ENCODE measurements around the gene DNAL4.

The DNAL4 gene

GRCh38 chr22:38831166-38831945 is 37.4 kb upstream of the DNAL4 start:
- no peak overlapping the region for H3K4me3 Mint-ChIP-seq
- H3K27ac Mint-ChIP-seq, result no peak overlapping the region
- no peaks in the 10 kb centered on the region for H3K9me3 Mint-ChIP-seq
- no peaks in the 10 kb centered on the region for H3K27me3 Mint-ChIP-seq
- ATAC-seq, result no peak
- no peak for DNase-seq
- H3K4me1 Mint-ChIP-seq, result no peaks in the 10 kb centered on the region
- H3K36me3 Mint-ChIP-seq (ENCODE audit: low read depth), result no peaks in the 10 kb centered on the region

DNA sequence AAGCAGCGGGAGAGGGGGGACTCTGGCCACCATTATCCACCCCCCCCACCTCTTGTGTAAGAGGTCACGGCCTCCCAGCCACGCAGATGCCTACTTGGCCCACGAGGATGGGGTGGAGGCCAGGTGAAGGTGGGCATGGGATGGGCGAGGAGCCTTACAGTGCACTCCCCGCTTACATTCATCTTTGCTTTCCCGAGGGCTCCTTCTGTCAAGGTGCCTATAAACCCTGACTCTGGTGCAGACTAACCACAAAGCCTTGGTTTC is 36.8 kb upstream of the DNAL4 start:
- Mint-ChIP-seq H3K4me3 (no peak overlapping the region), H3K9me3 (no peaks in the 10 kb centered on the region), H3K27ac (no peak overlapping the region), H3K36me3 (ENCODE audit: low read depth) (no peaks in the 10 kb centered on the region), H3K4me1 (no peaks in the 10 kb centered on the region), H3K27me3 (no peaks in the 10 kb centered on the region)
- no peak for ATAC-seq
- DNase-seq, result no peak

- no peaks in the 10 kb centered on the region for H3K36me3 Mint-ChIP-seq (ENCODE audit: low read depth)
- H3K4me3 Mint-ChIP-seq, result no peak overlapping the region
- no peak for DNase-seq
- ATAC-seq, result no peak
- H3K27ac Mint-ChIP-seq, result no peak overlapping the region
- no peaks in the 10 kb centered on the region for H3K4me1 Mint-ChIP-seq
- H3K9me3 Mint-ChIP-seq, result no peaks in the 10 kb centered on the region
- H3K27me3 Mint-ChIP-seq, result no peaks in the 10 kb centered on the region
Measured at GRCh38 chr22:38830026-38830844, 36.3 kb upstream of the DNAL4 start.

DNA sequence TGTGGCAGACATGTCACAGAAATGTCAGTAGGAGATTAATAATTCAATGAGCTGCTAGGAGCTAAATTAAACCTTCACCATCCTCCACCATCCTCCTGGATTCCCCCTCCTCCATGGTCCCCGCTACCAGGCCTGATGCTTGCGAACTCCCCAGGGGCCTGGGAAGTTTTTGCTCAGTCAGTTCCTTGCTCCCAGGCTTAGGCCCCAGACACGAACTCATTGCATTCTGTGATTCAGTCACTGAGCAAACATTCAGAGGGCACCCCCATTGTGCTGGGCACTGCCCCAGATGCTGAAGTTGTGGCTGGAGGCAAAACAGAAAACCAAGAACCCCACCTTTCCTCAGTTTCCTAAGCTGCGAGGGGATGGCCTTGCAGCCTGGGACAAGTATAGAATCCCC is 35.5 kb upstream of the DNAL4 start:
- DNase-seq, result no peak
- H3K27ac Mint-ChIP-seq, result no peak overlapping the region
- no peaks in the 10 kb centered on the region for H3K36me3 Mint-ChIP-seq (ENCODE audit: low read depth)
- H3K9me3 Mint-ChIP-seq, result no peaks in the 10 kb centered on the region
- no peaks in the 10 kb centered on the region for H3K4me1 Mint-ChIP-seq
- H3K4me3 Mint-ChIP-seq, result no peak overlapping the region
- no peaks in the 10 kb centered on the region for H3K27me3 Mint-ChIP-seq
- no peak for ATAC-seq

DNA sequence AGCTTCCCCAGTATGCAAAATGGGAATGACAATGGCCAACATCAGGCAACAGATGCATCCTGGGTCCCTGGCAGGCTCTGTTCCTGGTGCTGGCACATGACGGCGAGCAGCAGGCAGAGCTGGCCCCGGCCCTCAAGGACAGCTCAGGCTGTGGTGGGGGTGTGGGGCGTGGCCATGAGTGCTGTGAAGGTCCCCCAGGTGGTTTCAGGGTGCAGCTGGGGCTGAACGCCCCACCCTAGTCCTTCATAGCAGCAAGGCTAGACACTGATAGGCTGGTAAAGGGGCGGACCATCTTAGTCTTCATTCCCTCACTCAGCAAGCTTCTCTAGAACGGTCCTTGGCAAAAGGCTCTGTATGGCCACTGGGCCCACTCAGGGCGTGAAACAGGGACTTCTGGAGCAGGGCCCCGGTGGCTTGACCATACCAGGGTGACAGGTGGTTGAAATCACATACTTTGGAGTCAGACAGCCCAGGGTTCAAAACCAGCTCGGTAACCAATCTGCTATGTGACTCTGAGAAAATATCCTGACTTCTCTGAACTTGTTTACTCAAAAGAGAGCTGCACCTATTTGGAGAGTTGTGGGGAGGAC is 34.8 kb upstream of the DNAL4 start:
- Mint-ChIP-seq H3K4me1 (no peaks in the 10 kb centered on the region), H3K27me3 (no peaks in the 10 kb centered on the region), H3K36me3 (ENCODE audit: low read depth) (no peaks in the 10 kb centered on the region), H3K9me3 (no peaks in the 10 kb centered on the region), H3K27ac (no peak overlapping the region), H3K4me3 (no peak overlapping the region)
- DNase-seq, result no peak
- ATAC-seq, result no peak

GRCh38 chr22:38828191-38828590 is 34.2 kb upstream of the DNAL4 start:
- H3K4me3 Mint-ChIP-seq, result no peak overlapping the region
- no peak for DNase-seq
- H3K4me1 Mint-ChIP-seq, result no peaks in the 10 kb centered on the region
- H3K36me3 Mint-ChIP-seq (ENCODE audit: low read depth), result no peaks in the 10 kb centered on the region
- H3K27me3 Mint-ChIP-seq, result no peaks in the 10 kb centered on the region
- H3K27ac Mint-ChIP-seq, result no peak overlapping the region
- no peaks in the 10 kb centered on the region for H3K9me3 Mint-ChIP-seq
- no peak for ATAC-seq

GRCh38 chr22:38827510-38827909 is 33.6 kb upstream of the DNAL4 start:
- Mint-ChIP-seq H3K36me3 (ENCODE audit: low read depth) (no peaks in the 10 kb centered on the region), H3K27ac (no peak overlapping the region), H3K4me3 (no peak overlapping the region), H3K27me3 (no peaks in the 10 kb centered on the region), H3K4me1 (no peaks in the 10 kb centered on the region), H3K9me3 (no peaks in the 10 kb centered on the region)
- DNase-seq, result no peak
- no peak for ATAC-seq

DNA sequence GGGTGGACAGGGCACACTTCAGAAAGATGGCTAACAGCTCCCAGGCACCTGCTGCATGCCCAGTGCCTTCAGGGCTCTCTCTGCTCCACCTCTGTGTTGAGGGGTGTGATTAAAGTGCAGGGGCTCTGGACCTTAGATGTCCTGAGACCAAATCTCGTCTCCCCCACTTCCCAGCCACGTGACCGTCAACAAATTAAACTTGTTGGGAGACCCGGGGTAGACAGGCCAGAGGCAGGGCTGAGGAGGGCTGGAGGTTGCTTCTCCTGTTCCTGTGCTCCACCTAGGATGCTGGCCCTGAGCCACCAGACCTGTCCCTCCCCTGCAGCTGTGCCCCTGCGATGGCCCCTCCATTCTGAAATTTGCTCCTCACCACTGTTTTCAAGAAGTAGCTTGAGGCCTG is 32.9 kb upstream of the DNAL4 start:
- Mint-ChIP-seq H3K4me1 (no peaks in the 10 kb centered on the region), H3K27ac (no peak overlapping the region), H3K27me3 (no peaks in the 10 kb centered on the region), H3K36me3 (ENCODE audit: low read depth) (no peaks in the 10 kb centered on the region), H3K4me3 (no peak overlapping the region), H3K9me3 (no peaks in the 10 kb centered on the region)
- DNase-seq (no peak), ATAC-seq (no peak)

- no peaks in the 10 kb centered on the region for H3K9me3 Mint-ChIP-seq
Measured at GRCh38 chr22:38826386-38826785, 32.4 kb upstream of the DNAL4 start.

DNA sequence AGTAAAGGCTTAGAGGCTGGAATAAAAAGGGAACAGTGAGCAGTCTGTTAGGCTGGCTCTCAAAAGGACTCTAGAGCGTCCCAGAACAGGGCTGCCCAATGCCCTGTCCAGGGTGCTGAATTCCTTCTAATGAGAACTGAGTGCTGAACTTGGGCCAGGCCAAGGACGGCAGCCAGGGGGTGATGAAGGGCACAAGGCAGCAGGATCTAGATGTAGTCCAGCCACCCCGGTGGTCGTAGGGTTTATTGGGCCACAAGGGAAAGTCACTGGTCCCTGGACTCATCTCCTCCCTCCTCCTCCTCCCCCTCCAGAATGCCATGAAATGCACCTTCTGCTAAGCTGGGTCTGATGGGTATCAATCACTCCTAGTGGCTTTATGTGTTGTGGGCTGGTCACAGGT is 30.6 kb upstream of the DNAL4 start:
- no peaks in the 10 kb centered on the region for H3K27me3 Mint-ChIP-seq
- H3K4me1 Mint-ChIP-seq, result no peaks in the 10 kb centered on the region

More at GRCh38 chr22:38826386-38826785, 32.4 kb upstream of the DNAL4 start:
- H3K4me3 Mint-ChIP-seq, result no peak overlapping the region
- no peaks in the 10 kb centered on the region for H3K4me1 Mint-ChIP-seq
- no peaks in the 10 kb centered on the region for H3K27me3 Mint-ChIP-seq
- H3K36me3 Mint-ChIP-seq (ENCODE audit: low read depth), result no peaks in the 10 kb centered on the region
- H3K27ac Mint-ChIP-seq, result no peak overlapping the region
- no peak for ATAC-seq
- DNase-seq, result no peak

DNA sequence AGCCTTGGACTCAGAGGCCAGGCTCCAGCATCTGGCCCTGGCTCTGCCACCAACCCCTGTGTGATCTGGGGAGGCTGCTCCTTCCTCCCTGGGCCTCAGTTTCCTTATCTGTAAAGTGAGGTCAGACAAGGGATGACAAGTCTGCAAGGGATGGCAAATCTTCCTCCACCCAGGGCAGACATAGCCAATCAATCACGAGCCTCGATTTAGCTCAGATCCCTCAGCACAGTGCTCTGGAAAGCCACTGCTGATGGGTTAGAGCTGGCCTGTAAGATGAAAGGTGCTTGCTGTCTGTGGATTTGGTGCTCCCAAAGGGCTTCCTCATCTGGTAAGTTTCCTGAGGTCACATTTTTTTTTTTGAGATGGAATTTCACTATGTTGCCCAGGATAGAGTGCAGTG is 29.7 kb upstream of the DNAL4 start:
- ATAC-seq (no peak), DNase-seq (no peak)
- H3K4me1 Mint-ChIP-seq, result no peaks in the 10 kb centered on the region
- no peak overlapping the region for H3K27ac Mint-ChIP-seq
- no peaks in the 10 kb centered on the region for H3K9me3 Mint-ChIP-seq
- no peak overlapping the region for H3K4me3 Mint-ChIP-seq
- H3K36me3 Mint-ChIP-seq (ENCODE audit: low read depth), result no peaks in the 10 kb centered on the region
- H3K27me3 Mint-ChIP-seq, result no peaks in the 10 kb centered on the region

More for the DNA sequence above, 30.6 kb upstream of the DNAL4 start:
- DNase-seq (peak; percentile 43), ATAC-seq (no peak)
- Mint-ChIP-seq H3K4me3 (no peak overlapping the region), H3K27ac (no peak overlapping the region), H3K36me3 (ENCODE audit: low read depth) (no peaks in the 10 kb centered on the region), H3K9me3 (no peaks in the 10 kb centered on the region)

DNA sequence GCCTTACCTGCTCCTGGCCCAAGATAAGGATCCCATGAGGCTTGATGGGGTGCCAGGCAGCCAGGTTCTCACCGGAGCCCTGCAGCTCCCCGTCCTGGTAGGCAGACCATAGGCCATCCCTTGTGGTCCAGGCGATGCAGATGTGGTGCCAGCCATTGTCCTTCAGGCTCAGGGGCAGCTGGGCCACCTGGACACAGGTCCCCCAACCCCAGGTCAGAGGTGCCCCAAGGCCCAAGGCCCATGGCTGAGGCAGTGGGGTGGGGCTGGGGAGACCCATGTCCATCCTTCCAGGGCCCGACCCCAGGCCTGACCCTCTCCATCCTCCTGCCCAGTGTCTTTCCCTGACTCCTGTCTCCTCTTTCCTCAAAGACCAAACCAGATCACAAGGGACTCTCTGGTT is 29.1 kb upstream of the DNAL4 start:
- no peaks in the 10 kb centered on the region for H3K9me3 Mint-ChIP-seq
- no peak for ATAC-seq
- no peak overlapping the region for H3K4me3 Mint-ChIP-seq
- no peaks in the 10 kb centered on the region for H3K27me3 Mint-ChIP-seq
- no peak for DNase-seq
- no peaks in the 10 kb centered on the region for H3K4me1 Mint-ChIP-seq
- no peak overlapping the region for H3K27ac Mint-ChIP-seq
- no peaks in the 10 kb centered on the region for H3K36me3 Mint-ChIP-seq (ENCODE audit: low read depth)

- H3K27me3 Mint-ChIP-seq, result peaks cover 2% of the 10 kb centered on the region
- no peak overlapping the region for H3K4me3 Mint-ChIP-seq
- DNase-seq, result no peak
- H3K27ac Mint-ChIP-seq, result no peak overlapping the region
- no peaks in the 10 kb centered on the region for H3K9me3 Mint-ChIP-seq
- H3K4me1 Mint-ChIP-seq, result no peaks in the 10 kb centered on the region
- no peaks in the 10 kb centered on the region for H3K36me3 Mint-ChIP-seq (ENCODE audit: low read depth)
- ATAC-seq, result no peak
Measured at GRCh38 chr22:38820020-38820419, 26.1 kb upstream of the DNAL4 start.

DNA sequence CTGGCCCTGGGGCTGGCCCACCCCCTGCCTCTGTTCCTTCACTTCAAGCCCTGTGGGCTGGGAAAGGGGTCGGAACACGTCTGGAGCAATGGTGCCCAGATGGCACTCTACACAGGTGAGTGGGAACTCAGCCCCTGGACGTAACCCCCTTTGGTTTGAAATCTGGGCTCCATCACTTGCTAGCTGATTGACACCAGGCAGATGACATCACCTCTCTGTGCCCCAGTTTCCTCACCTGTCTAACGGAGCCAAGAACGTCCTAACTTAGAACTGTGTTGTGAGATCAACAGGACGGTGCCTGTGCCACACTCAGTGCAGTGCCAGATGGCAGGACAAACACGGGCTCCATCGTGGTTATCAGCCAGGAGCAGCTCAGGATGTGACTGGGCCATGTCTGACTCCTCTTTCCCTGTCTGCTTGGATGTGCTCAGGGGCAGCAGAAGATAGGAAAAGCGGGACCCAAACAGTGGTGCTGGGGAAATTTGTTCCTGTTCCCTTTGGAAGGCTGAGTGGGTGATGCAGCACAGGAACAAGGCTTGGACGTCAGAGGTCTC is 25.5 kb upstream of the DNAL4 start:
- Mint-ChIP-seq H3K27me3 (peaks cover 2% of the 10 kb centered on the region), H3K4me3 (no peak overlapping the region), H3K27ac (no peak overlapping the region), H3K36me3 (ENCODE audit: low read depth) (no peaks in the 10 kb centered on the region), H3K9me3 (no peaks in the 10 kb centered on the region), H3K4me1 (no peaks in the 10 kb centered on the region)
- DNase-seq (no peak), ATAC-seq (no peak)

DNA sequence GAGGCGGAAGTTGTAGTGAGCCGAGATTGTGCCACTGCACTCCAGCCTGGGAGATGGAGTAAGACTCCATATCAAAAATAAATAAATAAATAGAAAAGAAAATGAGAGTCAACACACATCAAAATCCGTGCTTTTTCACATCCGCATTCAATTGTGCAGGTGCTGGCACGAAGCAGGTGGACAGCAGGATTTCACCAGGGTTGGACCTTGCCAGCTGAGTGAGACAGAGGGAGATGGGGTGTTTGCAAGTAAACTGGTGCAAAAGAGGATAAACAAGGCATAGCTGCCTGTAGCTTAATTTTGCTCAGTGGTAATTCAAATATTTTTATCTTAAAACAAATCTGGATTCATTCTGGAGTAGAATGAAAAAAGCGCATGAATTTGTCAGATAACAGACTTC is 23.3 kb upstream of the DNAL4 start:
- Mint-ChIP-seq H3K36me3 (ENCODE audit: low read depth) (no peaks in the 10 kb centered on the region), H3K4me3 (no peak overlapping the region), H3K27me3 (peaks cover 4% of the 10 kb centered on the region), H3K9me3 (no peaks in the 10 kb centered on the region), H3K4me1 (no peaks in the 10 kb centered on the region), H3K27ac (no peak overlapping the region)
- ATAC-seq, result no peak
- DNase-seq, result no peak
